Caco-2 (cell line): Measurements from ENCODE around the gene GPSM1. TPM values are rescaled to one million over a fixed set of nuclear protein-coding genes. Genes with fewer than 3 reads are reported as not detected.

Experiments
- BruUV-seq: library from RNA; stranded (reverse); fragments of 400-500 nt; replicated peaks from 2 replicates; lab custom pipeline; 2021; lab: Mats Ljungman, UMichigan
- CTCF ChIA-PET: fragments of 300-600 bp; sonication (Branson Sonifier 250); formaldehyde crosslinking; loops from one replicate; lab custom pipeline; 2022; ENCODE audit warnings: antibody characterized with exemption; lab: Charles Lee
- POLR2A ChIA-PET: fragments of 300-600 bp; sonication (Branson Sonifier 250); formaldehyde crosslinking; loops from one replicate; lab custom pipeline; 2022; ENCODE audit warnings: antibody characterized with exemption; lab: Charles Lee
- DNase-seq, 2 experiments: peaks; one replicate each; pipeline versions ENCODE4 v3.0.0 to v3.0.0-alpha.2; 2020 to 2022
- H3K27me3 ChIP-seq: replicated peaks from 2 replicates; pipeline ENCODE4 v1.6.0; 2011; ENCODE audit warnings: low read length; ENCODE audit not compliant: control insufficient read depth, insufficient read depth
- H3K36me3 ChIP-seq: 2 replicates; pipeline ENCODE4 v1.5.1; 2011; ENCODE audit warnings: low read length; ENCODE audit not compliant: control insufficient read depth, insufficient read depth
- H3K4me1 ChIP-seq: fragments of 250-450 bp; sonication (Bioruptor Pico); 2 replicates; pipeline ENCODE4 v1.5.1; 2020; ENCODE audit warnings: mild to moderate bottlenecking
- H3K4me3 ChIP-seq: 2 replicates; pipeline ENCODE4 v1.5.1; 2011; ENCODE audit warnings: low read depth, mild to moderate bottlenecking, control low read depth, low read length
- H3K9me3 ChIP-seq: fragments of 250-450 bp; sonication (Bioruptor Pico); 2 replicates; pipeline ENCODE4 v1.5.1; 2020; ENCODE audit warnings: mild to moderate bottlenecking, moderate library complexity
- H3K27ac Mint-ChIP-seq: one replicate; pipeline ENCODE4 v1.8.0; 2022; ENCODE audit warnings: mixed read lengths; ENCODE audit not compliant: unreplicated experiment
- H3K27me3 Mint-ChIP-seq: one replicate; pipeline ENCODE4 v1.8.0; 2022; ENCODE audit warnings: mixed read lengths; ENCODE audit not compliant: insufficient read depth, unreplicated experiment
- H3K36me3 Mint-ChIP-seq: one replicate; pipeline ENCODE4 v1.8.0; 2022; ENCODE audit warnings: mild to moderate bottlenecking, mixed read lengths; ENCODE audit not compliant: insufficient read depth, unreplicated experiment
- H3K4me1 Mint-ChIP-seq: one replicate; pipeline ENCODE4 v1.8.0; 2022; ENCODE audit warnings: low read depth, mixed read lengths; ENCODE audit not compliant: unreplicated experiment
- H3K4me3 Mint-ChIP-seq: one replicate; pipeline ENCODE4 v1.8.0; 2022; ENCODE audit warnings: mild to moderate bottlenecking, moderate library complexity, mixed read lengths; ENCODE audit not compliant: unreplicated experiment
- H3K9me3 Mint-ChIP-seq: one replicate; pipeline ENCODE4 v1.8.0; 2022; ENCODE audit warnings: mixed read lengths; ENCODE audit not compliant: unreplicated experiment
- intact Hi-C: fragments of 100-400 bp; cut with micrococcal nuclease; formaldehyde crosslinking; loops from one replicate; pipeline ENCODE4 v1.10.0; 2022; ENCODE audit not compliant: unreplicated experiment
- total RNA-seq: library from RNA; stranded (reverse); gene quantifications from 2 replicates; pipeline ENCODE4 v1.2.3, GENCODE V29; 2022
- TF ChIP-seq, protein P1 (sequence below), 2 experiments: fragments of 200-600 bp in 1 of 2; IDR thresholded peaks; 1 replicate in 1 of 2; 2 replicates in 1 of 2; pipeline versions ENCODE4 v1.5.1 to v1.8.0; 2011 to 2022; ENCODE audit warnings: antibody characterized with exemption in 1 of 2, control low read depth in 1 of 2, inconsistent platforms in 1 of 2, low read depth in 1 of 2, low read length in 1 of 2, mild to moderate bottlenecking in 1 of 2, moderate library complexity in 1 of 2; ENCODE audit not compliant: insufficient read depth in 1 of 2, severe bottlenecking in 1 of 2, unreplicated experiment in 1 of 2

Gene GPSM1
- total RNA-seq, 1 experiment from 2014 or later, result 25.7 TPM

DNA sequence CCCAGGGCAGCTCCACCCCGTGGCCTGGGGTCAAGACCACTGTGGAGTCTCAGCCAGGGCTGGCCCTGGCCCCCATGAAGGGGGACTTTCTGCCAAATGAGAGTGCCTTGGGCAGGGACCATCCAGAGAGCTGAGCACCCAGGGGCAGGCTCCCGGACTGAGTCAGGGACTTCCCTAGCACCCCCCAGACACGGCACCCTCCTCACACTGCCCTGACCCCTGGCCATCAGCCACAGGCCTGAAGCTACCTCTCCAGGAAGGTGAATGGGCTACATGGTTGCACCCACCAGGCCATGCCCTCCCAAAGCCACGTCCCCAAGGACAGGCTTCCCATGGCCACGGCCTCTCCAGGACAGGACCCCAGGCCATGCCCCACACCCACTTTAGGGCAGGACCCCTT lies 32.9 kb upstream of the GPSM1 start:
- H3K4me1 ChIP-seq, result peaks cover 20% of the 10 kb centered on the region
- Mint-ChIP-seq H3K27ac (no peak overlapping the region), H3K27me3 (no peaks in the 10 kb centered on the region), H3K4me3 (no peak overlapping the region), H3K9me3 (no peaks in the 10 kb centered on the region), H3K4me1 (no peaks in the 10 kb centered on the region), H3K36me3 (no peaks in the 10 kb centered on the region)
- POLR2A ChIA-PET, result no interaction called here
- TF ChIP-seq, protein P1, sequence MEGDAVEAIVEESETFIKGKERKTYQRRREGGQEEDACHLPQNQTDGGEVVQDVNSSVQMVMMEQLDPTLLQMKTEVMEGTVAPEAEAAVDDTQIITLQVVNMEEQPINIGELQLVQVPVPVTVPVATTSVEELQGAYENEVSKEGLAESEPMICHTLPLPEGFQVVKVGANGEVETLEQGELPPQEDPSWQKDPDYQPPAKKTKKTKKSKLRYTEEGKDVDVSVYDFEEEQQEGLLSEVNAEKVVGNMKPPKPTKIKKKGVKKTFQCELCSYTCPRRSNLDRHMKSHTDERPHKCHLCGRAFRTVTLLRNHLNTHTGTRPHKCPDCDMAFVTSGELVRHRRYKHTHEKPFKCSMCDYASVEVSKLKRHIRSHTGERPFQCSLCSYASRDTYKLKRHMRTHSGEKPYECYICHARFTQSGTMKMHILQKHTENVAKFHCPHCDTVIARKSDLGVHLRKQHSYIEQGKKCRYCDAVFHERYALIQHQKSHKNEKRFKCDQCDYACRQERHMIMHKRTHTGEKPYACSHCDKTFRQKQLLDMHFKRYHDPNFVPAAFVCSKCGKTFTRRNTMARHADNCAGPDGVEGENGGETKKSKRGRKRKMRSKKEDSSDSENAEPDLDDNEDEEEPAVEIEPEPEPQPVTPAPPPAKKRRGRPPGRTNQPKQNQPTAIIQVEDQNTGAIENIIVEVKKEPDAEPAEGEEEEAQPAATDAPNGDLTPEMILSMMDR (IDR thresholded peaks at IDR 0.05; ENCODE audit: insufficient read depth in 1 of 2, low read depth in 1 of 2, low read length in 1 of 2, severe bottlenecking in 1 of 2, unreplicated experiment in 1 of 2), result no peak
- no peaks in the 10 kb centered on the region for H3K27me3 ChIP-seq
- intact Hi-C loops, result no loop called here
- DNase-seq, result no peak
- no peaks in the 10 kb centered on the region; the same call in 1 of the 2 replicates for H3K9me3 ChIP-seq
- H3K36me3 ChIP-seq, result no peaks in the 10 kb centered on the region
- no peak overlapping the region for H3K4me3 ChIP-seq
- CTCF ChIA-PET, result no interaction called here
- no TSS peak for BruUV-seq

DNA sequence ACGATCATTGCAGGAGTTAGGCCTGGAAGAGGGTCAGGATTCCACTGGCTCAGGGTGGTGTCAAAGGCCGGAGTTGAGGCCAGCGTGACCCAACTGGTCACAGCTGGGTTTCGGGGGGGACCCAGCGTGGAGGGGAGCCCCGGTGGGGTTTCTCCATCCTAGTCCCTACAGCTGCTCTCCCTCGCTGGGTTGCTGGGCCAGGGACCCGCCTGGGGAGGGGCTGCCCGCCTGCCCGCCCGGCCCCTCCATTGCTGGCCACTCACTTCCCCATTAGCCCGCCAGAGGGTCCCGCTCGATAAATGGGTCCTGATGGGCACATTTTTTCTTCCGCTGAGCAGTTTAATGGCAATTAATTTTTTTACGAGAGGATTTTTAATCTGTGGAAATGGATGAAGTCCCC lies 32.3 kb upstream of the GPSM1 start:
- Histone ChIP-seq H3K36me3 (no peaks in the 10 kb centered on the region), H3K4me1 (peaks cover 20% of the 10 kb centered on the region), H3K9me3 (no peaks in the 10 kb centered on the region; the same call in 1 of the 2 replicates), H3K4me3 (no peak overlapping the region), H3K27me3 (no peaks in the 10 kb centered on the region)
- Mint-ChIP-seq H3K4me1 (no peaks in the 10 kb centered on the region), H3K27ac (peak overlapping the region; percentile 26), H3K36me3 (no peaks in the 10 kb centered on the region), H3K27me3 (no peaks in the 10 kb centered on the region), H3K9me3 (no peaks in the 10 kb centered on the region), H3K4me3 (no peak overlapping the region)
- no peak for DNase-seq
- TF ChIP-seq, protein P1 (IDR thresholded peaks at IDR 0.05; ENCODE audit: insufficient read depth in 1 of 2, low read depth in 1 of 2, low read length in 1 of 2, severe bottlenecking in 1 of 2, unreplicated experiment in 1 of 2), result no peak
- ChIA-PET POLR2A (no interaction called here), CTCF (no interaction called here)
- intact Hi-C loops, result no loop called here
- BruUV-seq, result no TSS peak

DNA sequence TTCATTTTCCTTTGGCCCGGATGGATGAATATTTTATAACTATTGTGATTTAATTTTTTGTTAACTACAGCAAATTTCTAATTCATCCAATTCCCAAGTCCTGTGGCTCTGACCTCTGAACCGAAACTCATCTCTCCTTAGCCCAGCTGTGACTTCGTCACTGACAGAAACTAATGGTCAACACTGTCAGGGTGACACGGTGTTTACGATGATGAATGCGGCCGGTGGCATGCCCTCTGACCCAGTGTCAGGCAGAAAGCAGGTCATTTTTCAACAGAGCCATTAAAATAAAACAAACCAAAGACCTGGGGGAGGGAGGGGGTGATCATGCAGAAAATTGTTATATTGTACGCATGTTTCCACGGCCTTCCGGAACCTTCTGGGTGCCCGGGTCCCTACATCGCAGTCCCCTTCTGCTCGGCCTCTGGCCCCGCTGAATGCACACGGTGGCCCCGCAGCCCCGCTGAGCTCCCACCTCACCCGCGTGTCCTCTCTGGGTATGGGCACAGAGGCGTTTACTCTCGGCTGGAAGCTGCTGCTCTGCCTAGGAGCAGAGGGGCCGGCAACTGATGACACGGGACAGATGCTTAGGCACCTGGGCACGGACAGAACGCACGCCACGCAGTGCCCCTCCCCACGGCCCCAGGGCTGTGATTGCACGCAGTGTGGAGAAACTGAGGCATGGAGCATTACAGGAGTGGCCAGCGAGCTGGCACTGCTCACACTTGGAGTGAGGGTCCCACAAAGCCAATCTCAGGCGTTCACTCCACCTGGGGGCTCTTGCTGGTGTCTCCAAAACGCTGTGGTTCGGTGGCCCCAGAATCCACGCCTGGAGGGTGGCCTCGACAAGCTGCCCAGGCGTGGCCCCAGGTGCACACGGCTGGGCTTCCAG lies 31.6 kb upstream of the GPSM1 start:
- no TSS peak for BruUV-seq
- Histone ChIP-seq H3K36me3 (no peaks in the 10 kb centered on the region), H3K4me3 (no peak overlapping the region), H3K4me1 (peaks cover 20% of the 10 kb centered on the region), H3K27me3 (no peaks in the 10 kb centered on the region), H3K9me3 (no peaks in the 10 kb centered on the region; the same call in 1 of the 2 replicates)
- DNase-seq, result peak; percentile 35 to 67
- H3K27ac Mint-ChIP-seq, result peak overlapping the region; percentile 26
- ChIA-PET POLR2A (interaction anchor here (1.3 kb wide), 1 partner anchor 67 kb away, joined by 4 read pairs; the partner anchor contains the start of gene DNLZ), CTCF (no interaction called here)
- TF ChIP-seq, protein P1 (IDR thresholded peaks at IDR 0.05; ENCODE audit: insufficient read depth in 1 of 2, low read depth in 1 of 2, low read length in 1 of 2, severe bottlenecking in 1 of 2, unreplicated experiment in 1 of 2), result no peak
- intact Hi-C loops, result no loop called here
- H3K4me1 Mint-ChIP-seq, result no peaks in the 10 kb centered on the region
- H3K36me3 Mint-ChIP-seq, result no peaks in the 10 kb centered on the region
- H3K4me3 Mint-ChIP-seq, result no peak overlapping the region
- no peaks in the 10 kb centered on the region for H3K9me3 Mint-ChIP-seq
- H3K27me3 Mint-ChIP-seq, result no peaks in the 10 kb centered on the region
